IMR-90 (cell line): ENCODE results near the gene MEGF8. TPM values are rescaled to one million over a fixed set of nuclear protein-coding genes. Genes with fewer than 3 reads are reported as not detected.

ENCODE experiments used
- ATAC-seq: fragments of 200-7000 bp; cut with Tn5 transposase; 2 replicates; pipeline ENCODE4 v1.9.1; 2020; ENCODE audit warnings: low read depth, mild to moderate bottlenecking, moderate library complexity
- BruUV-seq: library from RNA; stranded (reverse); fragments of 400-500 nt; replicated peaks from 2 replicates; lab custom pipeline; 2021; lab: Mats Ljungman, UMichigan
- CTCF ChIA-PET: fragments of 300-600 bp; formaldehyde crosslinking; extraction: SDS; loops from one replicate; lab custom pipeline; 2021; ENCODE audit warnings: antibody characterized with exemption; lab: Yijun Ruan, JAX
- POLR2A ChIA-PET: fragments of 300-600 bp; sonication (Branson Sonifier 250); formaldehyde crosslinking; loops from one replicate; lab custom pipeline; 2022; ENCODE audit warnings: antibody characterized with exemption; ENCODE audit not compliant: unreplicated experiment; lab: Charles Lee
- DNase-seq: peaks from one replicate; pipeline ENCODE4 v3.0.0; 2013
- H2AFZ ChIP-seq: replicated peaks from 2 replicates; pipeline ENCODE3; 2013; ENCODE audit warnings: low read length, mild to moderate bottlenecking; ENCODE audit not compliant: poor library complexity
- H2AK5ac ChIP-seq: 2 replicates; pipeline ENCODE4 v1.6.1; 2013; ENCODE audit warnings: low read depth, low read length, inconsistent platforms
- H2AK9ac ChIP-seq: replicated peaks from 2 replicates; pipeline ENCODE3; 2013; ENCODE audit warnings: mild to moderate bottlenecking, low read depth, low read length, moderate library complexity; ENCODE audit not compliant: poor library complexity
- H2BK120ac ChIP-seq: 2 replicates; pipeline ENCODE4 v1.6.1; 2013; ENCODE audit warnings: low read depth, low read length, inconsistent platforms
- H2BK15ac ChIP-seq: 3 replicates; pipeline ENCODE4 v1.6.1; 2013; ENCODE audit warnings: low read depth, low read length, inconsistent platforms
- H2BK20ac ChIP-seq: 2 replicates; pipeline ENCODE4 v1.6.1; 2013; ENCODE audit warnings: low read depth, mild to moderate bottlenecking, inconsistent platforms, low read length, moderate library complexity
- H2BK5ac ChIP-seq: 2 replicates; pipeline ENCODE4 v1.6.1; 2013; ENCODE audit warnings: mild to moderate bottlenecking, low read depth, low read length, inconsistent platforms; ENCODE audit not compliant: poor library complexity, severe bottlenecking
- H3K14ac ChIP-seq: replicated peaks from 2 replicates; pipeline ENCODE4 v1.6.1; 2013; ENCODE audit warnings: low read depth, low read length, inconsistent platforms
- H3K18ac ChIP-seq: 2 replicates; pipeline ENCODE4 v1.6.1; 2013; ENCODE audit warnings: low read depth, low read length, control low read depth
- H3K23ac ChIP-seq: 2 replicates; pipeline ENCODE4 v1.6.1; 2013; ENCODE audit warnings: low read depth, low read length, inconsistent platforms
- H3K27ac ChIP-seq: 2 replicates; pipeline ENCODE4 v1.5.1; 2013; ENCODE audit warnings: mild to moderate bottlenecking, control low read depth, low read length; ENCODE audit not compliant: insufficient read depth
- H3K27me3 ChIP-seq: 2 replicates; pipeline ENCODE4 v1.6.1; 2013; ENCODE audit warnings: low read length; ENCODE audit not compliant: control insufficient read depth, insufficient read depth
- H3K36me3 ChIP-seq: 2 replicates; pipeline ENCODE4 v1.6.1; 2013; ENCODE audit warnings: low read length, mixed read lengths; ENCODE audit not compliant: control insufficient read depth, insufficient read depth
- H3K4ac ChIP-seq: 2 replicates; pipeline ENCODE4 v1.6.1; 2013; ENCODE audit warnings: low read depth, low read length, inconsistent platforms
- H3K4me1 ChIP-seq: 2 replicates; pipeline ENCODE4 v1.6.1; 2013; ENCODE audit warnings: low read length, mixed read lengths; ENCODE audit not compliant: control insufficient read depth, insufficient read depth
- H3K4me2 ChIP-seq: 2 replicates; pipeline ENCODE4 v1.6.1; 2013; ENCODE audit warnings: low read depth, mild to moderate bottlenecking, control low read depth, low read length, moderate library complexity
- H3K4me3 ChIP-seq: 2 replicates; pipeline ENCODE4 v1.5.1; 2013; ENCODE audit warnings: low read depth, mild to moderate bottlenecking, control low read depth, low read length, moderate library complexity; ENCODE audit not compliant: insufficient read depth
- H3K56ac ChIP-seq: 2 replicates; pipeline ENCODE4 v1.6.1; 2013; ENCODE audit warnings: low read length, inconsistent platforms; ENCODE audit not compliant: insufficient read depth; ENCODE audit errors: extremely low read depth
- H3K79me1 ChIP-seq, 2 experiments: 2 replicates each; pipeline ENCODE4 v1.6.1; 2013; ENCODE audit warnings: low read length in 2 of 2, inconsistent platforms in 1 of 2, low read depth in 1 of 2
- H3K9ac ChIP-seq: 2 replicates; pipeline ENCODE4 v1.6.1; 2013; ENCODE audit warnings: low read depth, low read length, control low read depth
- H3K9me1 ChIP-seq: 2 replicates; pipeline ENCODE4 v1.6.1; 2013; ENCODE audit warnings: low read length, inconsistent platforms; ENCODE audit not compliant: insufficient read depth
- H3K9me3 ChIP-seq: 2 replicates; pipeline ENCODE4 v1.6.1; 2013; ENCODE audit warnings: low read length; ENCODE audit not compliant: control insufficient read depth, insufficient read depth
- H4K20me1 ChIP-seq: 2 replicates; pipeline ENCODE4 v1.6.1; 2013; ENCODE audit warnings: low read length, inconsistent platforms; ENCODE audit not compliant: insufficient read depth
- H4K5ac ChIP-seq: 2 replicates; pipeline ENCODE4 v1.6.1; 2013; ENCODE audit warnings: mild to moderate bottlenecking, low read depth, low read length, control low read depth
- H4K8ac ChIP-seq, 2 experiments: 2 replicates each; pipeline ENCODE4 v1.6.1; 2013; ENCODE audit warnings: low read depth in 2 of 2, low read length in 2 of 2, control low read depth in 1 of 2, inconsistent platforms in 1 of 2
- H4K91ac ChIP-seq: 2 replicates; pipeline ENCODE4 v1.6.1; 2013; ENCODE audit warnings: low read depth, low read length, inconsistent platforms; ENCODE audit not compliant: insufficient read depth
- BHLHE40 ChIP-seq: fragments of 150-350 bp; IDR thresholded peaks from 2 replicates; pipeline ENCODE4 v1.6.1; 2016; ENCODE audit warnings: mild to moderate bottlenecking, low read depth, low read length
- RAD21 ChIP-seq: IDR thresholded peaks from 2 replicates; pipeline ENCODE4 v1.6.1; 2012; ENCODE audit warnings: low read length, improper control_type of control experiment
- WGBS, 2 experiments: methylation state at CpG; one replicate each; pipeline versions ENCODE4 v1.1.5 to v1.1.7; 2013; ENCODE audit warnings: missing lambda C conversion rate in 2 of 2; ENCODE audit not compliant: insufficient read length in 1 of 2; ENCODE audit errors: extremely low coverage in 2 of 2; 5-methylcytosine and 5-hydroxymethylcytosine counted together
- dilution Hi-C: fragments of 300-500 bp; cut with HindIII; formaldehyde crosslinking; loops from one replicate; pipeline ENCODE4 v1.14.3; 2018; ENCODE audit warnings: low sequenced_read_pairs; ENCODE audit not compliant: unreplicated experiment
- in situ Hi-C: fragments of 300-500 bp; cut with MboI; formaldehyde crosslinking; loops from 3 replicates; pipeline ENCODE4 v1.14.3; 2019; ENCODE audit warnings: low sequenced_read_pairs, inconsistent platforms, mixed read lengths
- intact Hi-C: fragments of 100-400 bp; cut with micrococcal nuclease; formaldehyde crosslinking; loops from 2 replicates; pipeline ENCODE4 v1.10.0; 2022
- polyA plus RNA-seq, 3 experiments: library from polyadenylated mRNA; depleted of rRNA; stranded (reverse); fragments of >200 nt; gene quantifications; 2 replicates each; pipeline ENCODE4 v1.2.3, GENCODE V29; 2012; ENCODE audit warnings: low replicate concordance in 1 of 3
- total RNA-seq: library from RNA; depleted of rRNA; stranded (reverse); fragments of >200 nt; gene quantifications from 2 replicates; pipeline ENCODE4 v1.2.3, GENCODE V29; 2012

MEGF8 gene
- total and polyA plus RNA-seq, 2 of the 4 experiments (the other 2 are of a cell fraction) = 2.3 to 12.5 TPM

GRCh38 chr19:42276821-42277220 is 48.6 kb upstream of the MEGF8 start:
- H3K14ac ChIP-seq = no peak overlapping the region
- no peak overlapping the region for H2BK15ac ChIP-seq
- H2BK120ac ChIP-seq = no peak overlapping the region
- ATAC-seq = no peak
- no peak overlapping the region for H3K4ac ChIP-seq
- H4K5ac ChIP-seq = no peak overlapping the region
- intact Hi-C loops (no loop called here), in situ Hi-C loops (no loop called here), dilution Hi-C loops (no loop called here)
- peaks cover 31% of the 10 kb centered on the region for H3K4me1 ChIP-seq
- H4K20me1 ChIP-seq = peaks cover 34% of the 10 kb centered on the region; the same call in 1 of the 2 replicates
- 100% methylated on average over 2 of the region's 4 CpGs; no CpG with 5 or more reads in 1 of the 2 experiments for WGBS, 2 experiments
- H3K23ac ChIP-seq = no peak overlapping the region
- TF ChIP-seq RAD21 (no peak), BHLHE40 (peak; percentile 68)
- no peak overlapping the region for H3K18ac ChIP-seq
- no peak for DNase-seq
- ChIA-PET POLR2A (no interaction called here), CTCF (no interaction called here)
- H3K4me3 ChIP-seq = no peak overlapping the region
- no peak overlapping the region for H3K27ac ChIP-seq
- H2AK9ac ChIP-seq = no peak overlapping the region
- H3K9ac ChIP-seq = no peak overlapping the region
- no peak overlapping the region for H2BK20ac ChIP-seq
- H4K91ac ChIP-seq = no peak overlapping the region
- no peak overlapping the region for H2AK5ac ChIP-seq
- H3K4me2 ChIP-seq = no peak overlapping the region
- H3K9me3 ChIP-seq = no peaks in the 10 kb centered on the region
- peaks cover 8% of the 10 kb centered on the region; the same call in 1 of the 2 replicates for H3K9me1 ChIP-seq
- H4K8ac ChIP-seq = no peak overlapping the region
- no peak overlapping the region for H2BK5ac ChIP-seq
- H2AFZ ChIP-seq = no peak overlapping the region
- no TSS peak for BruUV-seq
- H3K79me1 ChIP-seq = peaks cover 33 to 71% of the 10 kb centered on the region in 2 experiments
- peaks cover 29% of the 10 kb centered on the region for H3K36me3 ChIP-seq
- no peaks in the 10 kb centered on the region for H3K27me3 ChIP-seq
- H3K56ac ChIP-seq = no peak overlapping the region
